HG03432 (cell line): ENCODE measurements around the gene TPGS2.
"Not testable (repeated sequence)": the region's sequence is repeated elsewhere in the genome, so short reads cannot be mapped to it uniquely, and the experiment has no call there.

Source experiments
- ATAC-seq: cut with Tn5 transposase; IDR thresholded peaks from one replicate; pipeline ENCODE4 v1.9.1; 2021; ENCODE audit warnings: mild to moderate bottlenecking, moderate library complexity; ENCODE audit not compliant: unreplicated experiment

The TPGS2 gene

DNA sequence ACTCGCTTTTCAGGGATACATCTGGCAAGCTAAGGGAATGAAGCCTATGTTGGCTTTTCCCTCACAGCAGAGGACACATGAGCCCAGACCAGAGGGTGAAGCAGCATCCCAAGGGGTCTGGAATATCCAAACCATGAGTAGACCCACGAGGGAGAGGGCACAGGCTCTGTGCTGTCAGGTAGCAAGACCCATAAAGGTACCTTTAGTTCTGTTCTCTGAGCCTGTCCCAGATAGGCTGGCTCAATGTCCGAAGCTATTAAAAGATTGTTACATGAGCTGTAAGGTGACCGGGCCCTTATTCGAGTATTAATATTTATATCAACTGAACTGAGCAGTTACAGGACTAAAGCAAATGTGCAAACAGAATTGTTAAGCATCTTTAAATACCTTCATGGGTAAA is 52.2 kb downstream of the TPGS2 start:
- ATAC-seq: no peak

DNA sequence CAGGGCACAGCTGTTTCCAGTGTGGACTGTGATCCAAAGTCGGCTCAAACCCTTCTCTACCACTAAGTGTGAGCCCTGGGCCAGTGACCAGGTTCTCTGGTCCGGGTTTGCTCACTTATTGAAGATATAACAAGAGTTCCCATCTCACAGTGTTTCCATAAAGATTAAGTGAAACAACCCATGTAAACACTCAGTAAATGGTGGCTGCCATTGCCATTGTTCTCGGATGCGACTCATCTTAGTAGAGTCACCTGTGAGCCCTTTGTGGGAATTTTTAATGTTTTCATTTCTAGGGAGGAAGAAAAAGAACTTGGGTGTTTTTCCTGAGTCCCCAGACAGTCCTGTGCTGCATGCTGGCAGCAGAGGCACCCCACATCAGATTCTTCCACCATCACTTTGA is 53.4 kb downstream of the TPGS2 start:
- ATAC-seq: no peak

DNA sequence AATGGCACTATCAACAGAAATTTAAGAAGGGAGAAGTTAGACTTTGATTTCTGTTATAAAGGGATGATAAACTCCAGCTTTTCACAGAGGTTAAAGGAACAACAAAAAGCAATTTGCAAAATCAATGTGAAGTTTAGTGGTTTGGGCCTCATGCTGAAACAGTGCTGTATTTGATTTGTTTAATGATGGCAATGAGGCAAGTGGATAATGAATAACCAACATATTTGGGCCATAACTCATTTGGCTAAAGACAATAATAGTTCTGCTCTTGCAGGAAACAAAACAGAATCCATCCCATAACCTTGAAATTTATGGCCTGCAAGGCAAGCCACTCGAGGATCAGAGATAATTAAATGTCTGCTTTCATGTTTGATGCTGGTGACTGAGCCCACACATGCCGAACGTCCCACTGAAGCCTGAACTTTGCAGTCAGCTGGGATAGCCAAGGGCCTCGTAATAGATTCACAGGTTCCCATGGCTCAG is 56.5 kb downstream of the TPGS2 start:
- no peak for ATAC-seq

DNA sequence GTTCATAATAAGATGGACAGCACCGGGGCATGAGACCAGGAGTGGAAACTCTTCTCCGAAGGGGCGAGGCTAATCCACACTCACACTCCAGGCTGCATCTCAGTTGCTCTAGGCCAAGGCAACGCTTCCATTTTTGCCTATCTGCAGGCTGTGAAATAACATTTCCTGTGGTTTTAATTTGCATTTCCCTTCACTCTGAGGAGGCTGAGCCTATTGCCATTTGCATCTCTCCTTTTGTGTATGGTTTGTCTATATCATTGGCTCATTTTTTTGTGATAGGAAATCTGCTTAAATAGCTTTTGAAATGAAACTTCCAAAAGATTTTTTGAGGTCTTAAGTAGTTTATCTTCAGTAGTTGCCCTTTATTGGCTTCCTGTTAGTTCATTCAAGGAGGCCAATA is 57.6 kb downstream of the TPGS2 start:
- peak; percentile 61 for ATAC-seq

DNA sequence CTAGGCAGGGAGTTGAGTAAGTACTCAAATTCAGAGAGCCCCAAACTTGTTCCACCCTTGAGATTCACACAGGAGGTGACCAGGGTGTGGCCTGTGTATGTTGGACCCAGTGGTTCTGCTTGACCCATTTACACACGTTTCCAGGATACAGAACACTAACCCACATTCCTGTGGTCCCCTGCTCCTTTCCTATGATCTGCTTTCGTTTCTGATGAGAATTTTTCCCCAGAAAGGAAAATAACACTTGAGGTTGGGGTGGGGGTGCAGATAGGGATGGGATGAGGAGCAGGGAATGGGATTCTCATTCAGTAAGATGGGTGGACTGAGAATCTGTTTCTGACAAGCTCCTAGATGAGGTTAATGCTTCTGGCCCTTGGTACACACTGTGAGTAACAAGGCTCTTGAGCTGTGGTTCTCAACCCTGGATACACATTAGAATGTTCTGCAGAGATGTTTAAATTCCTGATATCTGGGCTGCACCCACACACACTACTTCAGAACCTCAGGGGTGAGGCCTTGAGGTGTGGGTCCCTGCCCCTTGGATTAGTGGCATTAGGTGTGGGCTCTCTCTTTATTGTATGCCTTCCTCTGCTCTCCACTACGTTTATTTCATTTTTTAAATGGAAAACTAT is 58.4 kb downstream of the TPGS2 start:
- no peak for ATAC-seq

DNA sequence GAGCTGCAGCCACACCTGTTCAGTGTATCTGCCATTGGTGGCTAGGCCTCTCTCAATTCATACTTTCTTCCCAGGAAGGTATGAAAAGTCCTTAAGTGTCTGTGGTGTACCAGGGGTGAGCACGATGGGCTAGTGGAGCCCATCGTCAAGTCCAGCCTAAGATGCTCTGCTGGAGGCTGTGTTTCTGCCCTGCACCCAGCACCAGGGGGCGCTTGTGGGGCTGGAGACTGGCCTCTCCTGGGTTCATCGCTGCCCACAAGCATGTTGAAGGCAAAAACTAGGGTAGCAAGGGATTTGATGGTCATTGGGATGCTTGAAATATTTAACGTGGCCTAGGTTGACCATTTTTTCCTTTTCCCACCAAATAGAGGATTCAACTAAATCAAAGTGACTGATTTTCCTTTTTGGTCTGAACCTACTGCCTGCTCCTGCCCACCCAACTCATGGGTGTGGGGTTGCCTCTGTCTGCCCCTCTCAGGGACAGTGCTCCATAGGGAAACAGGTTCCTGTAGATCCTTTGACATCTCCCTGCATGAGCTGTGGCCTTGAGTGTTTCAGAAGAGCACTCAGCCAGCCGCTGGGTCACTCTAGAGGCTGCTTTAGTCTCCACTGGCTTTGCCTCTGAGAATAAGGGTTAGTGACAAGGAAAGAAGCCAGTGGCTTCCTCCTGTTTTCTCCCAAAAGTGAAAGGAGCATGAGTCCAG is 59.0 kb downstream of the TPGS2 start:
- ATAC-seq: no peak

DNA sequence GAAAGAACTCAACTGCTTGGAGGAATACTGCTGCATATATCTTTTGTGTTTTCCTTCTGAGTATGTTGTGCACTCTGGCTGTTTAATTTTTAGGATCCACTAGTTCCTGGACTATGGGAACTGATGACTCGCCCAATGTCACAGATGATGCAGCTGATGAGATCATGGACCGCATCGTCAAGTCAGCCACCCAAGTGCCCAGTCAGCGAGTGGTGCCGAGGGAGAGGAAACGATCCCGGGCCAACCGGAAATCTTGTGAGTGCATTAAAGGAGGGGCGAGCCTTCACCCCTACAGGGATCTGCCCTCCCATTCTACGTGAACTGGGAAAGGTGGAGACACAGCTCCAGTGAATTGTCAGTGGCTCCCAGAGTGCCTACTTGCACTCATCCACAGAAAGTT is 59.6 kb downstream of the TPGS2 start:
- no peak for ATAC-seq

DNA sequence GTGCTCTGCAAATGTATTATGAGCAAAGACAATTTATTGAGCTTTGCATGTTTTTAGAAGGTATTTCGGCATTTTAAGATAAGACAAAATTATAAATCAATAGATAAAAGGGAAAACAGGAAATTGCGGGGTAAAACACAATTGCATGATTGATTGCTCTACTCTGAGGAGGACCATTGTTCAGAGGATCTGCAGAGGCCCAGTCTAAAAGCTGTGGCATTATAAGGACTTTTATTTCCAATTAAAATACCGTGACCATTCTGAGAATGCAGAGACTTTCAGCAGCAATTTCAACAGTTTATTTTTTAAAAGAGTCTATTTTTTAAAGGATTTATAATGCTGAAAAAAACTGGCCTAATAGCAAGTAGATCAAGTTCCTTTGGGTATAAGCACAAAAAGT is 62.0 kb downstream of the TPGS2 start:
- ATAC-seq: no peak

DNA sequence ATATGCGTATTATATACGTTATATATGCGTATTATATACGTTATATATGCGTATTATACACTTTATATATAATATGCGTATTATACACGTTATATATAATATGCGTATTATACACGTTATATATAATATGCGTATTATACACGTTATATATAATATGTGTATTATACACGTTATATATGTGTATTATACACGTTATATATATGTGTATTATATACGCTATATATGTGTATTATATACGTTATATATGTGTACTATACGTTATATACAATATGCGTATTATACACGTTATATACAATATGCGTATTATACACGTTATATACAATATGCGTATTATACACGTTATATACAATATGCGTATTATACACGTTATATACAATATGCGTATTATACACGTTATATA is 65.8 kb downstream of the TPGS2 start:
- not testable (repeated sequence) for ATAC-seq

DNA sequence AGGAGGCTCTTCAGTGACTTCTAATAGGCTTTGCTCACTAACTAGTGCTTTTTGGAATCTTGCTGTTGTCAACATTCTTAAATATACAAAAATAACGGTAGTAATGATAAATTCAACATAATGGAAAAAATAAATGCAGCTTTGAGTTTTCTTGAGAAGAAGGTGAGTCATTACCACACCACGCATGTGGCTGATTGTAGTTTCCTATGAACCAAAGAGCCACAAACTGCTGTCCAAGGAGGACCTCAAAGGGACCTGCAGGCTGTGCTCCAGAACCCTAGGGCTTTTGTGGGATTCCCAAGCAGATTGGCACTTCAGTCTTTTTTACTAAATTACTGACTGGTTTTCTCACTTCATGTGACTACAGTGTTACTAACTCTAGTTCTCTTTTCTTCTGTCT is 66.7 kb downstream of the TPGS2 start:
- no peak for ATAC-seq

DNA sequence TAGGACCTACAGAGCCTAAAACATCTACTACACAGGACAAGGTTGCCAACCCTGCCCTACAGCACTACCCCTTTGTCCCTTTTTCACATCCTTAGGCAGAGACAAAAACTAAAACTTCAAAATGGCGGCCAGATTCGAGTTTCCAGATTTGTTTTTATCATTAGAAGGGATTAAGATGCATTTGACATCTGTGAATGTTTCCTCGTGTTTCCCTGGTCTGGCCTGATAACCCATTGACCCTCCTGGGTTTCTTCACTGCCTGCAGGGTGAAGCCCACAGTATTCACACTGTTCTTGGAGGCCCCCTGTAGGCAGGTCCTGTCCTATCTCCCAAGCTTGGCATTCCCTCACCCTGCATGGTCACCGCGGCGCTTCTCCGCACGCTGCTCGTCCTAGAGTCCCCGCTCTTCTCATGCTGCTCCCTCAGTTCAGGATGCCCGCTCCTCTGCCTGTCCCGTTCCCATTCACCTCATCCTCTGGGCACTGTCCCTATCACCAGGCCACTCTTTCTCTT is 67.6 kb downstream of the TPGS2 start:
- ATAC-seq: no peak

DNA sequence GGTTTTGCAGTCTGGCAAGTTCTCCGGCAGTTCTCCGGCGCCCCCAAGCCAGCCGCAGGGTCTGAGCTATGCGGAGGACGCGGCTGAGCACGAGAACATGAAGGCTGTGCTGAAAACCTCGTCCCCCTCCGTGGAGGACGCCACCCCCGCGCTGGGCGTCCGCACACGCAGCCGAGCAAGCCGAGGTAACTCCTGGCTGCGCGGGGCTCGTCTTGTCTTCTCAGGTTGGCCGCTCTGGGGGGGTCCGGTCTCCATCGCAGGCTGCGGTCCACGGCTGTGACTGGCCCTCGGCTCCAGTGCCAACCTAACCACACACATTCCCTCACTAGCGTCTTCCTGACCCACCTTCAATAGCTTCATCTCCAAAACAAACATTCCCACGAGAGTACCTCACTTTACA is 68.2 kb downstream of the TPGS2 start:
- ATAC-seq: no peak

DNA sequence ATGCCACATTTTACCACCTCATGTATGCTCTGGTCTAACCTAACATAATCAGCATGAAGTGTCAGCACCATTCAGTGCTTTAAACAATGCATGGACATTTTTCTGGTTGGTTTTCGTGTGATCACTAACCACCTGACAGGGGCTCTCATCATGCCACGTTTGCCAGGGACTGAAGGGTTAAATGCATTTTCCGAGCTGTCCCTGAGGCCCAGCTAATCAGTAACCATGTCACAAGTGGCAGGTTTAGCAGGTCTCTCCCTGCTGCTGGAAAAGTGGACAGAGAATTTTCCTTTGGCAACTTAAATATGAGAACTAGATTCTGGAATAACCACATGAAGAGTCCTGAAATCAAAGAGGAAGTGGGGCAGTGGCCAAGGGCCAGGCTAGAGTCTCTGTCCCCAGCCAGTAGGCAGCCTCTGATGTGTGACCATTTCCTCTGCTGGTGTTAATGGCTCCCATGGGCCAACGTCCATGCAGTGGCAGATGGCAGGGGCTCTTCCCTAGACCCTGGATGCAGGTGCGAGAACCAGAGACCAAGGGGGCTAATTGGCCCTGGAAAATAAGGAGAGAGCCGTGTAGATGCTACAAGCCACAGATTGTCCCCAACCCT is 69.5 kb downstream of the TPGS2 start:
- ATAC-seq: no peak

DNA sequence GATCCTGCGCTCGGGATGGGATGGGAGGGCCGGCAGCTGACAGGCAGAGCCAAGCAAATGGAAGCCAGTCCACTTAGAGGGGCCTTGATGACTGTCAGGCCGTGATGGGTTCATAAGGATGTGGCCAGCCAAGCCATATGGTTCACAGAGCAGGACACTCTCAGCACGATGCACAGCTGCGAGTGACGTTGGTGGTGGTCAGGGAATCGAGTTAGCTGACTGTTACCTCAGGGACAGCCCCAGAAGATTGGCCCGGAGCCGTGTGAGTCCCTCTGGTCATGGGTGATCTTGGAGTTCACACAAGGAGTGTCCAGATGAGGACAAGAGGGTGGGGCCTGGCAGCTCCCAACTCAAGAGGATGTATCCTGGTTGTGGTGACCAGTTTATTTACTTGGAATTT is 70.2 kb downstream of the TPGS2 start:
- ATAC-seq: no peak

DNA sequence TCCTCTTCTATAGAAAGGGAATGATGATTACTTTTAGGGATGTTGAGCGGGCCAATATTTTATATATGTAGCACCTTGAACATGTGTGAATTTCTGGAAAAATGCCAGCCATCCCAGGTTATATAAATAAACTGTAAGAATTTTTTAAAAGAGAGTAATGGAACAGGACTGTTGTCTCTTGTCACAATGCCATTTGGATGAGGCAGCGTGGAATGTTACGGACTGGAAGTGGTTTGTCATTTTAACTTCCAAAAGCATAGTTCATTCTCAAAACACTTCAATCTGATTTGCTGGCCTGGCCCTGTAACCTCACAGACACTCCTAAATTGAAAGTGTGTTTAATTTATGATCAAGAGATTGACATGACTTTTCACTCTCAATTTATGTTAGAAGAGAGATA is 70.8 kb downstream of the TPGS2 start:
- ATAC-seq: no peak

DNA sequence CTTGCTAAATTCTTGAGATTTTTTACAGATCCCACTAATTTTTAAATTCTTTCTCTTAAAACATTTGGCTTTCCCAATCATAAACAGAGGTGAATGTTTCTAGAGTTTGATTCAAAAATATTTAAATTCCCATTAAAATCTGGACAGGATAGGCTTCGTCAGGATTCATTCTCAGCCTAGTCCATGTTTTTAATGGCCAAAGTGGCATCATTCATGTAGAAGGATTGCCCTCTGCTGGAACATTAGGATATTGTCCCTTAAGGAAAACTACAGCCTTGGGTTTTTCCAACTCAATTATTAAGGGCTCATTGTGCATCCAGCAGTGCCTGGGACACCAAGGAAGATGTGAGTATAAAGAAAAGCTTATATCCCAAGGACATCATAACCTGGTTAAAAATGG is 71.7 kb downstream of the TPGS2 start:
- ATAC-seq: no peak

DNA sequence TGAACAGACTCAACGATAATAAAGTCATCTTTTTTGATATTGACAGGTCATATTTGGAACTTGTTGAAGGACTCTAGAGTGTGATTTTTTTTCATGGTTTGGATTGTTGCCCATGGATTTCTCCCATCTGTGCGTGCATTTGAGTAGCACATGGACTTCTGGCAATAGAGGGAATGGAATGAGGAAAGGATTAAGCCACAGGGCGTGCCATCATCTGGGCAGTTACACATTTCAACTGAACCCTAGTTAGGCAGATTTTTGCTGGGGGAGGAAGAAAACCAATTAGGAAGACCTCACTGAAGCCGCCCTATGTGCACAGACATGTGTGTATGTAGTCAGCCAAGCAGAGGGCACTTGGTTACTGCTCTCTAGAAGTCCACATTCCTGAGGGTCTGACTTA is 72.6 kb downstream of the TPGS2 start:
- no peak for ATAC-seq

DNA sequence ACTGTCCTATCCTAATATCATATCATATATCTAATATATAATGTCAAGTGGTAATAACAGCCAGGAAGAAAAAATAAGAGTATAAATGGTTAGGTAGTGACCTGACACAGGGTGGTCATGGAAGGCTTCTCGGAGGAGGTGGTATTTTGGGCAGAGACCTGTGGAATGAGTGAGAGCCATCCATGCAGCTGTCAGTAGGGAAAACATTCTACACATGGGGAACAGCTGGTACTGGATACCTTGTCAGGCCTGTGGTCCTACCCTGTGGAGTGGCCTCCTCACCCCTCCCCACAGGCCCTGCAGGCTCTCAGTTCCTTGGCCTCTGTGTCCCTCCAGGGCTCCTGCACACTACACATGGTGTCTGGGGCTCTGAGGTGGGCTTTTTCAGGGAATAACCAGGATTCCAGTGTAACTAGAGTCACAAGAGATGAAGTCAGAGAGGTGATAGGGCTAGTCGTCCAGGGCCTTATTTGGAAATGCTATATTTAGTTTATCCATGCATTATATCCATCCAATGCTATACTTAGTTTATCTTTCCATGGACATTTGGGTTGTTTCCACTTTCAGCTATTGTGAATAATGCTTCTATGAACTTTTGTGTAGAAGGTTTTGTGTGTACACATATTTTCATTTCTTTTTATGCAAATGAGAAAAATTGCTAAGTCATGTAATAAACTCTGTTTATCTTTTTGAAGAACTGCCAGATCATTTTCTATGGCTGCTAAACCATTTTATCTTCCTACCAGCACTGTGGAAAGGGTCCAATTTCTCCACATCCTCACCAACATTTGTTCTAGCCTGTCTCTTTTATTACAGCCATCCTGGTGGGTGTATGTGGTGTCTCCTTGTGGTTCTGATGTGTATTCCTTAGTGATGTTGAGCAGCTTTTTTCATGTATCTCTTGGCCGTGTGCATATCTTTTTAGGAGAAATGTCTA is 75.6 kb downstream of the TPGS2 start:
- ATAC-seq: no peak

DNA sequence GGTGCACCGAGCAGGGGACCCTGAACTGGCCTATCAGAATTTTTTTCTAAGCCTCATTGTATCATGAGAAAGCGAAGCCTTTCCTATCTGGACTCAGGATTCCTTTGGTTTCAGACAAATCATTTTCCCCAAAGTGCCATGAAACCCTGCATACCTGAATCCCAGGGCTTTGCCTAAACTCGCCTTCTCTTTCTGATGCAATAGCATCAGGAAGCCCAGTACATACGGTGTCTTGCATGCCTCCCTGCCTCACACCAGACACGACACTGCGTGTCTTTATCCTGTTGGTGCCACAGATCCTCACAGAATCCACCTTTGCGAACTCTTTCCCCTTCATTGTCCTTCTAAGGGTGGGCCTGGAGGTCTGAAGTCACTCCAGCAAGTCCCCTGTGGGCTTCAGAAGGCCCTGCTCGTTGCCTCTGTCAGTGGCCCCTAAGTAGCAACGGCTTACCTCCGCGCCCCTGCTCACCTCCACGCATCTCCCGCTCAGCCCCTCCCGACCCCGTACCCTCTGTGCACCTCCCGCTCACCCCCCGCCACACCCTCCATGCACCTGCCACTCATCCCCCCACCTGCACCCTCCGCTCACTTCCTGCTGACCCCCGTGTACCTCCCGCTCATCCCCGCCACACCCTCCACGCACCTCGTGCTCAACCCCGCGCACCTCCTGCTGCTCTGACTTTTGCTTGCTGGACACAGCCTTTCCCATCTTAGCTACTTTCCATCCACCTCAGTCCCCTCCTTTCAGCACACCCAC is 83.4 kb downstream of the TPGS2 start:
- ATAC-seq: no peak

DNA sequence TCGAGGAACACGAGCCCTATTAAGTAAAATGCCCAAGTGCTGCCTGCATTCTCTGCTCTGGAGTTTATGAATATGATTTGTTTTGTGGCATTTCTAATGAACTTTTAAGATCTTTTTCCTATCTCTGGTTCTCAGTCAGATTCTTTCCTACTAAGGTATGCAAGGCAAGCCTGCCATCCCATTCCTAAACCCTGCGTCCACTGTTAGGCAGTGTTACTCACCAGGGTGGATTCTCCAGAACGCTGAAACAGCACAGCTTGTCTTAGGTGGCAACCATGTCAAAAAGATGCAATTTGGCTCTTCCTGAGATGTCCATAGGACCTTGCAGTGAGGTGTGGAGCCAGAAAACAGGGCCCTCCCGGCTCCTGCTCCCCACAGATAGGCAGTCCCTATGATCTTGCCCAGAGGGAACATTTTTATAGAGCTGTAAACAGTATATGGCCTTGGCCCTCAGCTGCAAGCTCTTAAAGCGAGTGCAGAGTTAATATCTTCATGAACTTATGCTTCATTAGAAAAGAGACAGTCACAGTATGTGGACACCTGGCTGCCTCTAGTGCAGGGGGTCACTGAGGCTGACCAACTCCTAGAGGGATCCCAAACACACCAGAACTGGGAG is 84.4 kb downstream of the TPGS2 start:
- ATAC-seq: no peak
